AG04449 (cell line): Measurements from ENCODE around the gene HAGHL.

ENCODE experiments used
- CTCF ChIA-PET: fragments of 350-600 bp; formaldehyde crosslinking; extraction: SDS; loops from one replicate; lab custom pipeline; 2021; ENCODE audit warnings: antibody characterized with exemption; lab: Yijun Ruan, JAX
- POLR2A ChIA-PET: fragments of 400-600, 350-600 bp; formaldehyde crosslinking; extraction: SDS; loops from one replicate; lab custom pipeline; 2020; ENCODE audit warnings: antibody characterized with exemption, inconsistent platforms; lab: Yijun Ruan, JAX
- DNase-seq: peaks from one replicate; pipeline ENCODE4 v3.0.0-alpha.2; 2010; ENCODE audit warnings: low read depth, low spot score
- H3K4me3 ChIP-seq: 2 replicates; pipeline ENCODE4 v1.5.1; 2011; ENCODE audit warnings: low read depth, mild to moderate bottlenecking, control low read depth, low read length
- TF ChIP-seq, protein P1 (sequence below): IDR thresholded peaks from one replicate; pipeline ENCODE4 v1.5.1; 2011; ENCODE audit warnings: mild to moderate bottlenecking, moderate library complexity, low read length, control low read depth, inconsistent platforms; ENCODE audit not compliant: insufficient read depth; ENCODE audit errors: missing control alignments

HAGHL gene

DNA sequence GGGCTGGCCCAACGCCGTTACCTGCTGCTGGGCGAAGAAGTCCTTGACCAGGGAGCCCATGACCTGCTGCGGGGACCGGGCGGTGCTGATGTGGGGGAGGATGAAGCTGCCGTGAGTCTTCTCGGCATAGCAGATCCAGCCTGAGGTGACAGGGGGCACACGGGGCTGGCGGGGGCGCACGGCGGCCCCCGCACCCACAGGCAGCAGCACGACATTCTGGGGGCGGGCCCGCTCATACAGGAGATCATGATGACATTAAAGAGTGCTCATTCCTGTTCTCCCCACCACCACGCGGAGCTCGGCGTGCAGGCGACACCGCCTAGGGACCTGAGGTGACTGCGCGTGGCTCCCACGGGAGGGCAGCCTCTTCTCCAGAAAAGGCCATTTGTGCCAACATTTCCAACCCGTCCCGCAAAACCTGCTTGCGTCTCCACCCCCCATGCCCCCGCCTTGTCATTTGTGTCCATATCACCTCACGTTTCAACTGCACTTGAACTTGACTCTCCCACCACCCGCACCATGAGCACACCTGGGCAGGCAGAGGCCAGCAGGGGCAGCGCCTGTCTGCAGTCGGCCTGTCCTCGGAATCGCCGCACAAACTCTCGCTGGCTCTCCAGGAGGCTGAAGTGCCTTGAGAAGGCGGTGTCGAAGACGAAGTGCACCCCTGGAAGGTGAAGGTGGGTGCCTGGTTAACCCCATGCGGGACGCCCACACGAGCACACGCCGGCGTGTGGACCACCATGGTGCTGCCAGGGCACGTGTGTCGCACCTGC, 7.5 kb downstream of the HAGHL start:
- TF ChIP-seq, protein P1, sequence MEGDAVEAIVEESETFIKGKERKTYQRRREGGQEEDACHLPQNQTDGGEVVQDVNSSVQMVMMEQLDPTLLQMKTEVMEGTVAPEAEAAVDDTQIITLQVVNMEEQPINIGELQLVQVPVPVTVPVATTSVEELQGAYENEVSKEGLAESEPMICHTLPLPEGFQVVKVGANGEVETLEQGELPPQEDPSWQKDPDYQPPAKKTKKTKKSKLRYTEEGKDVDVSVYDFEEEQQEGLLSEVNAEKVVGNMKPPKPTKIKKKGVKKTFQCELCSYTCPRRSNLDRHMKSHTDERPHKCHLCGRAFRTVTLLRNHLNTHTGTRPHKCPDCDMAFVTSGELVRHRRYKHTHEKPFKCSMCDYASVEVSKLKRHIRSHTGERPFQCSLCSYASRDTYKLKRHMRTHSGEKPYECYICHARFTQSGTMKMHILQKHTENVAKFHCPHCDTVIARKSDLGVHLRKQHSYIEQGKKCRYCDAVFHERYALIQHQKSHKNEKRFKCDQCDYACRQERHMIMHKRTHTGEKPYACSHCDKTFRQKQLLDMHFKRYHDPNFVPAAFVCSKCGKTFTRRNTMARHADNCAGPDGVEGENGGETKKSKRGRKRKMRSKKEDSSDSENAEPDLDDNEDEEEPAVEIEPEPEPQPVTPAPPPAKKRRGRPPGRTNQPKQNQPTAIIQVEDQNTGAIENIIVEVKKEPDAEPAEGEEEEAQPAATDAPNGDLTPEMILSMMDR: no peak
- CTCF ChIA-PET: interaction anchor here (0.9 to 1.4 kb wide), 3 partner anchors 14 to 22 kb away, joined by 3 read pairs; no protein-coding TSS in a partner anchor
- no peak for DNase-seq
- H3K4me3 ChIP-seq: no peak overlapping the region
- POLR2A ChIA-PET: interaction anchor here (0.6 kb wide), 1 partner anchor 13 kb away, joined by 3 read pairs; the partner anchor contains the start of gene ANTKMT

DNA sequence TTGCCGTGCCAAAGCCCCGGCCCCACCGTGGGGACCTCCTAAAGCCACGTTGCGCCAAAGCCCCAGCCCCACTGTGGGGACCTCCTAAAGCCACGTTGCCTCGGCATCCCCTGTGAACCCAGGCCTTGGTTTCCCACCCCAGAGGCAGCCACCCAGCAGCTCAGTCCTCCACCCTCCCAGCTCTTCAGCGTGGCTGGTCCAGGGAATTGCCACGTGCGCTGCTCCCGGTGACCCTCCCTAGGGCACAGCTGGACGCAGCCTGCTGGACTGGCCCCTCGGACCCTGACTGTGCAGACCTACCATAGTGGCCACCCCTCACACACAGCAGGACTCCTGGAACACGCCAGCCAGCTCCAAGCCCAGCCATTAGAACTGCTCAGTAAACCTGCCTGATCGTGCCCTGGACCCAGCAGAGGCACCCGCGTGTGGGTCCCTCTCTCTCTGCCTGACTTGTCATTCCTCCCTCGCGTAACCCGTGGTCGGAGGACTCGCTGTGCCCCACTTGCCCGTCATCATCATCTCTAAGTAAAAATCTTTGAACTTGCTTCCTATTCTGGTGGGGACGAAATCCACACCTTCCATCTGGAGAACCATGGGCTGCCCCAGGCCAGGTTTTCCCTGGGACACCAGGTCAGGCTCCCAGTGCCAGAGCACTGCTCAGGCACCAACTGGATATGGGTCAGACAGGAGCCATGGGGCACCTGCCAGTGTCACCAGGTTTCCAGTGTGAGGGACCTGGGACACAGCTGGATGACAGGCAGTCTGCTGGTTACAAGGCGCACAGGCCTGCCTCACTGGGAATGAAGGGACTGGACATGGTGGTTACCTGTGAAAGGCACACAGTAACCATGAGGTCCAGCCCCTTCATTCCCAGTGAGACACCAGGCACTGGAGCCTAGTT, 8.3 kb downstream of the HAGHL start:
- CTCF ChIA-PET: interaction anchor here (0.9 to 2.4 kb wide), 5 partner anchors 15 to 50 kb away, joined by 3 to 11 read pairs (median 4); partner anchors contain the start of gene ANTKMT
- no peak for DNase-seq

GRCh38 chr16:735982-736453, 9.1 kb downstream of the HAGHL start:
- no peak overlapping the region for H3K4me3 ChIP-seq
- no peak for DNase-seq
- ChIA-PET POLR2A (no interaction called here), CTCF (interaction anchor here (1.6 to 2.4 kb wide), 3 partner anchors 15 to 49 kb away, joined by 4 to 11 read pairs (median 6); partner anchors contain the start of gene ANTKMT)
- TF ChIP-seq, protein P1: no peak

More for the DNA sequence above, 8.3 kb downstream of the HAGHL start:
- POLR2A ChIA-PET: interaction anchor here (0.6 kb wide), 1 partner anchor 14 kb away, joined by 3 read pairs; the partner anchor contains the start of gene ANTKMT
- H3K4me3 ChIP-seq: no peak overlapping the region
- TF ChIP-seq, protein P1: no peak

DNA sequence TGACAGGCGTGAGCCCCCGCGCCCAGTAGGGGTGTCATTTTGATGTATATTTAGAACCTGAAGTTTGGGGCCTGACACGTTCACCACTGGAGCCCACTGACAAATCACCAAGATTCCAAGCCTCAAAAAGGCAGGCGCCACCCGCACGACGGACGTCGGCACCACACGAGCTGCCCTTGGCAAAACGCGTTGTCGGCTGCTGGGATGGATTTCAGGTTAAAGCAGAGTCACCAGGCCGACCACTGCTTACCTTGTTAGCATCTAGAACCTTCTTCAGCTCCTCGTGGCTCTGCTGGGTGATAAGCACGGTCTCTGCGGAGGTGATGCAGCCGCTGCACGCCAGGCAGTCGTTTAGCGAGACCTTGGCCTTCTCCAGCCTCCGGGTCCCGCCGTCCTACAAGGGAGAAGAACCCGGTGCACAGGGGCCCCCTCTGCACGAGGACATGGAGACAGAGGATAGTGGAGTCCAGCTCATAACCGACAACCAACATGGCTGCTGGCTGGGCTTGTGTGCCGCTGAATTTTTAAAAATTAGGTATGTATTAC, 10.1 kb downstream of the HAGHL start:
- ChIA-PET POLR2A (no interaction called here), CTCF (interaction anchor here (0.9 to 2.4 kb wide), 7 partner anchors 9 to 48 kb away, joined by 3 to 11 read pairs (median 3); partner anchors contain the start of genes ANTKMT and CCDC78)
- TF ChIP-seq, protein P1: no peak
- no peak overlapping the region for H3K4me3 ChIP-seq
- no peak for DNase-seq

GRCh38 chr16:739560-740458, 12.9 kb downstream of the HAGHL start:
- POLR2A ChIA-PET: interaction anchor here (0.7 kb wide), 1 partner anchor 9 kb away, joined by 3 read pairs; no protein-coding TSS in a partner anchor
- TF ChIP-seq, protein P1: no peak
- no peak for DNase-seq
- H3K4me3 ChIP-seq: peak overlapping the region; percentile 73
- CTCF ChIA-PET: interaction anchor here (0.9 to 5.9 kb wide), 13 partner anchors 9 to 64 kb away, joined by 3 to 48 read pairs (median 7); partner anchors contain the start of genes CCDC78 and HAGHL
